GM19035 (cell line): Measurements from ENCODE around the gene KLHL36.
"Not testable (repeated sequence)": the region's sequence is repeated elsewhere in the genome, so short reads cannot be mapped to it uniquely, and the experiment has no call there.

Source experiments
- ATAC-seq: cut with Tn5 transposase; IDR thresholded peaks from one replicate; pipeline ENCODE4 v1.9.1; 2021; ENCODE audit not compliant: unreplicated experiment

Gene KLHL36

DNA sequence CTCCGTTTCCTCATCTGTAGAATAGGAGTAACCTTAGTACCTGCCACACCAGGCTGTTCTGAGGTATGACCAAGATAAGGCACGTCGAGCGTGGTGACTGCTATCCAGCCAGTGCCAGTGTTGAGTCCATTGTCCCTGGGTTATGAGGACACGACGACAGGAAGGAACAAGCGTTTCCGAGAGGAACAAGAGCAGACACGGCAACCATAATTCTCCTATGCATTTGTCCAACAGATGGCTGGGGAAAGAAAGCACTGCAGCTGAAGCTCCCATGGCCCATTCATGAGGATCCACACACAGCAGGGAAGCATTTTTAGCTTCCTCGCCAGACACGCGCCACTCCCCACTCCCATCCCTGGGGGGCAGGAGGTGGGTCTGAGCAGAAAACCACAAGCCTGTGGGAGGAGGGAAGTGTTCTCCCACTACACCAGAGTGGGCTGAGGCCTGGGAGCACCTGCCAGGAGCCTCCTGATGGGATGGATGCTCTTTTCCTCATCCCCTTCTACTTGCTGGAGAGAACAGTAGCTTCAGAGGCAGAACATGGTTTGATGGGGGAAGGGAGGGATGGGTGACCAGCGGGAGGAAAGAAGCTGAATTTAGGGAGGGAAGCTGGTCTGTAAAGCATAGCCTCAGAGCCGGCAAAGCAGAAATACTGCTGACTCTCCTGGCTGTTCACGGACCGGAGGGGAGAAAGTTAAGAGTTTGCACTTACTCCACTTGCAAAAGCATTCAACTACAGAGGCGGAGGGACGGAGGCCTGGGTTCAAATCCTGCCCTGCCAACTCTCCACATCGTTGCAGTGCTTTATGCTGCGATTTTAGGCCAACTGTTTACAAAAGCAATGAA lies 33.1 kb upstream of the KLHL36 start:
- ATAC-seq: no peak

- no peak for ATAC-seq
Observed at GRCh38 chr16:84616515-84616914, 31.8 kb upstream of the KLHL36 start.

- ATAC-seq: peak; percentile 36
Observed at GRCh38 chr16:84617041-84617790, 31.1 kb upstream of the KLHL36 start.

GRCh38 chr16:84617791-84618580 lies 30.3 kb upstream of the KLHL36 start, which contains the start of gene COTL1:
Gene COTL1, minus strand, starts transcription at chr16:84618078. Its CDS starts 164 bp downstream, at chr16:84617914.
- ATAC-seq: peak; percentile 74

DNA sequence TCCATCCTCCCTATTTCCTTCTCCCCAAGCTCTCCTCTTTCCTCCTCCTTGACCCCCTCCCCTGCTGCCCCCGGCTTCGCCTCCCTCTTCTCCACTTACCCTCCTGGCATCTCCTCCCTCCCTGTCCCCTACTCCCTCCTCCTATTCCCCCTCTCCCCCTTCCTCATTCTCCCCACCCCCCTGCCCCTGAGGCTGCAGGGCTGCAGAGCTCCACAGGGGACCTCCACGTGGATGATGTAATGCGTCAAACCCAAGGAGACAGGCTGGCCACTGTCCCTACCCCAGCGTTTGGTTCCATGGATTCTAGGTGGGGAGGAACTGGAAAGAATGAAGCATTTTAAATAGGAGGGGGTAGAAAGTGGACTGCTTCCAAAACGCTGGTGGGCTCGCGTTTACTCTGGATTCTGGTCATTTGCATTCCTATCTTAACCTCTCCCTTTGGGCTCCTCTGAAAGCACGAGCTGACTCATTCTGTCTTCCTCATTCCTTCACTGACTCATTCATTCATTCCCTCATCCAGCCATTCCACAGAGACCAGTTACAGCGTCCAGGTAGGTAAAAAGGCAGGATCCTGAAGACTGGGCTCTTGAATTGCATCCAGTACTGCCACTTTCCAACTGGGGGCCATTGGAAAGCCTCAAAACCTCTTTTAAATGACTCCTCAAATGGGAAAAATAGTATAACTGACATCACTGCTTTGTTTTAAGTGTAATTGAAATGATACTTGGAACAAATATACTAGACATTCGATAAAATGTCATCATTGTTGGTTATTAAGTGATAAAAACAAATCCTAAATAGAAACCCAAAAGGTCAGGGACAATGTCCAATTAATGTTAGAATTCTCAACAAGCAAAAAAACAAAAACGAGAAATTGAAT lies 29.5 kb upstream of the KLHL36 start:
- ATAC-seq: no peak

DNA sequence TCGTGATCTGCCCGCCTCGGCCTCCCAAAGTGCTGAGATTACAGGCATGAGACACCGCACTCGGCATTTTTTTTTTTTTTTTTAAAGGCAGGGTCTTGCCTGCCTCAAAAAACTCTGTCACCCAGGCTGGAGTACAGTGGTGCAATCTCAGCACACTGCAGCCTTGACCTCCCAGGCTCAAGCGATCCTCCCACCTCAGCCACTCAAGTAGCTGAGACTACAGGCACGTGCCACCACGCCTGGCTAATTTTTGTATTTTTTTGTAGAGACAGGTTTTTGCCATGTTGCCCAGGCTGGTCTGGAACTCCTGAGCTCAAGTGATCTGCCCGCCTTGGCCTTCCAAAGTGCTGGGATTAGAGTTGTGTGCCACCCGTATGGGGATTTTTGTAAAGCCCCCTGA lies 27.4 kb upstream of the KLHL36 start:
- not testable (repeated sequence) for ATAC-seq

- ATAC-seq: no peak
Observed at GRCh38 chr16:84625556-84625955, 22.8 kb upstream of the KLHL36 start.

DNA sequence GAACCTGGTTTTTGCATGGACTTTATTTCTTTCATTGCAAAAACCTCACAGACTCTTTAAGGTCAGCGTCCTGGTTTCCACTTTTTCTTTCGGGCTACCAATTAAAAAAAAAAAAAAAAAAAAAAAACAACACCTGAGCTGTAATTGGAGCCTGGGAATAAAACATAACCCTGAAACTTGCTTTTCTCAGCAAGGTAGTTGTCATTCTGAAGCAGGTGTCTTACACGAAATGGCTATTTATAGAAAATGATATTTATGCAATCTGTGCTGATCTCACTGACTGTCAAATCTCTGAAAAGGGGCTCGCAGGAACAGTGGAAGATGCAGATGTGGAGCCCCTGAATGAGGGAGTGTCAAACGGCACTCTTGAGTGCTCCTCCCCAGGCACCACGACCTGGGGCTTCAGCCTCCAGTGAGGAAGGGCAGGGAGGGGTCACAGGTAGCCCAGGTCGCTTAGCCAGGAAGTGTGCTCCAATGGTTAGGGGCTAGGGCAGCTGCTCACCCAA lies 20.0 kb upstream of the KLHL36 start:
- no peak for ATAC-seq

- no peak for ATAC-seq
Observed at GRCh38 chr16:84629580-84629979, 18.7 kb upstream of the KLHL36 start.

GRCh38 chr16:84630009-84630408 lies 18.3 kb upstream of the KLHL36 start:
- ATAC-seq: no peak

GRCh38 chr16:84630446-84631152 lies 17.7 kb upstream of the KLHL36 start:
- ATAC-seq: no peak

DNA sequence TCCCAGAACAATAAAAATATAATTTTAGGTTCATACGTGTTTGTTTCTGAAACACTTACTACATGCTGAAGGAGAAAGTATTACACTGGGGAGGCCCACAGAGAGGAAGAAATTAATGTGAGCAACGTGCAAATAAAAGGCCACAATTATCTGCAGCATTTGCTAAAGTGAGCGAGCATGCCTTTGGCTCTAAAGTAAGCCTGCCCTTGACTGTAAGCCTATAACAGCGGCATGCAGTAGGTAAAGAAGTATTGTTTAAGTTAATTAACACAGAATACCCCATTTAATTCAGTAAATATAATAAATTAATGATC lies 17.2 kb upstream of the KLHL36 start:
- ATAC-seq: no peak

GRCh38 chr16:84631886-84632285 lies 16.4 kb upstream of the KLHL36 start:
- ATAC-seq: no peak

GRCh38 chr16:84632862-84633261 lies 15.4 kb upstream of the KLHL36 start:
- ATAC-seq: not testable (repeated sequence)

DNA sequence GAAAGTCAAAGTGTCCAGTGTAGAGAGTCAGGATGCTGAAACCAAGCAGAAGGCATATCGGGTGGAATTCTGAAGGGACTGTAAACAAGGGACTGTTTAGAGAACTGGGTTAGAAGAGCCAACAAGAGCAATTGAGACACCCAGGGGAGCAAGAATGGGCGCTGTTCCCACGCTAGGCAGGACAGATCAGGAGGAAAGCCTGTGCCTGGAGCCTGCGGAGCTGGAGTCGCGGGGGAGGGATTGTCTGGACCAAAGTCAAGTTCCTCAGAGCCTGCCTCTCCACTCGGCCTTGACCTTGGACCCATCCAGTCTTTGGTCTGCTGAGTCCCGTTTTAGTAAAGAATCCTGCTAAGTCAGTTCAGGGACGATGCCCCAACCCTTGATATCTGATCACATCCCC lies 14.7 kb upstream of the KLHL36 start:
- ATAC-seq: no peak

DNA sequence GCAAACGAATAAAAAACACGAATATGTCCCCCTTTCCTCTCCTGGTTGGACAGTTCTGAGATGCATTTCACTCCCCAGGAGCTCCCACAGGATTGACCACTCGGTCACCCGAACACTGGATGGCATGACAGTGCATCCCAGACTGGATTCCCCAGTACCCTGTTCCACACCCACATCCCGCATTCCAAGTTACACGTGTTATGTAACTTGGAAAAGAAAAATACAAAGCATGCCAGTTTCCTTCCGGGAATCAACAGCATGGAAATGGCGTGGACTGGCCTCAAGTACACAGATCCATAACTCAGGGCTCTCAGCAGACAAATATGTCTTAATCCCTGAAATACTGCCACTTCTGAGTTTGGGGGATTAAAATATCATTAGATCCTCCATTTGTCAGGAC lies 12.6 kb upstream of the KLHL36 start:
- ATAC-seq: no peak

DNA sequence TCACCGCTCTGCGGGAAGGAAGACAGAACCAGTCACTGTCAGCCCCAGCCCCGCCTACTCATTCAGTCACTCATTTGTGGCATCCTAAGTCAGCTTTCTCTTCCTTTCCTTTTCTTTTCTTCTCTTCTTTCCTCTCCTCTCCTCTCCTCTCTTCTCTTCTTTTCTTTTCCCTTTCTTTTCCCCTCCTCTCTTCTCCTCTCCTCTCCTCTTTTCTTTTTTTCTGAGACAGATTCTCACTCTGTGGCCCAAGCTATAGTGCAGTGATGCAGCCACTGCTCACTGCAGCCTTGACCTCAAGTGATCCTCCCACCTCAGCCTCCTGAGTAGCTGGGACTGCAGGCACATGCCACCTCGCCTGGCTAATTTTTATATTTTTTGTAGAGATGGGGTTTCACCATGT lies 10.6 kb upstream of the KLHL36 start:
- ATAC-seq: no peak

DNA sequence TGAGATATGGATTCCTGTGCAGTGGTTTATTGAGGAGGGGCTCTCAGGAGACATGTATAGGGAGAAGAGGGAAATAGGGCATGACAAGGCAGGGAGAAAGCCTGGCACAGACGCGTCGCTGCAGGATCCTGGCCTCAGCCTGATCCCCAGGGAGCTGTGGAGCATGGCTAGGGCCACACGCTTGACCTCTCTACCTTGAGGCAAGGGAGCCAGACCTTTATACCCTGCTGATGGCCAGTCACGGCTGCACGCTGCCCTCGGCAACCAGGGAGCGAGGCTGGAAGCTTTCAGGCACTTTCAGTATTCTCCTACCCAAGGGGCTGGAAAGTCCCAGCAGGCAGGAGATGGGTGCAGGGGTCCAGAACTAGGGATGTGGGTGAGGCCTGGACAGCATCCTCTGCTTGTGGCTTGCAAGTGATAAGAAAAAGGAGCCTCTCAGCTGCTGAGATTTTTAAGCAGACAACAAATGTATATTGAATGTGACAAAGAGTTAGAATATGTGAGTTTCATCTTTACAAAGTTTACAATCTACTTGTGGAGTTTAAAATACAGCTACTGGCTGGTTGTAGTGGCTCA lies 10.0 kb upstream of the KLHL36 start:
- no peak for ATAC-seq

DNA sequence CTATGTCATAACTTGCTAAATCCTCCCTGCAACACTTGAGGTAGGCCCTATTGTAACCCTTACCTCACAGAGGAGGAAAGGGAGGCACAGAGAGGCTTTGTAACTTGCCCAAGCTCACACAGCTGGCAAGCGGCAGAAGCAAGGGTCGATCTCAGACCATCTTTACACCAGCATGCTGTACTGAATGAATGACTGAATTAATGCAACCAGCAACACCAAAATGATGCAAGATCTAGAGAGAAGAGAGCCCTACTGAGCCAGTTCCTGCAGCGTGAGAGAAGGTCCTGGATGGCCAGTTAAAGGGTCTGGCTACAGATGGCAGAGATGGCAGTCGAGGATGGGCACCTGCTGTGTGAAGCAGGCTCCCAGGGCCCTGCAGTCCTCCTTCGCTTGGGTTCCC lies 8.2 kb upstream of the KLHL36 start:
- ATAC-seq: no peak
